ENCODE data around the gene TSPAN2. TPM values are rescaled to one million over a fixed set of nuclear protein-coding genes. Genes with fewer than 3 reads are reported as not detected.

The TSPAN2 gene
- total RNA-seq, 1 donor from 2014 or later: 10.3 TPM

Other genes starting within 250 kb of the TSPAN2 start
- not detected for gene SYCP1, start 234.6 kb downstream of the TSPAN2 start, total RNA-seq
- not detected for gene TSHB, start 59.7 kb downstream of the TSPAN2 start, total RNA-seq
- 4.9 TPM for gene NGF, start 248.7 kb upstream of the TSPAN2 start, total RNA-seq

All from Right ventricle myocardium inferior (tissue), 1 donor.